H1 (cell line): Measurements from ENCODE around the gene TNFRSF13B. TPM values are rescaled to one million over a fixed set of nuclear protein-coding genes. Genes with fewer than 3 reads are reported as not detected.
A peak's percentile ranks its signal among the peaks of the same experiment; 100 is the strongest.

Source experiments
- CTCF ChIA-PET: fragments of 300-600 bp; sonication (Branson Sonifier 250); formaldehyde crosslinking; loops from one replicate; lab custom pipeline; 2021; ENCODE audit not compliant: partially characterized antibody; lab: Charles Lee
- POLR2A ChIA-PET: fragments of 300-600 bp; sonication (Branson Sonifier 250); formaldehyde crosslinking; loops from one replicate; lab custom pipeline; 2021; ENCODE audit warnings: inconsistent platforms; ENCODE audit not compliant: partially characterized antibody; lab: Charles Lee
- DNase-seq, 2 experiments: peaks; one replicate each; pipeline versions ENCODE4 v3.0.0 to v3.0.0-alpha.2; 2010 to 2022; ENCODE audit warnings: low spot score in 2 of 2, low read depth in 1 of 2, mixed read lengths in 1 of 2
- FAIRE-seq: peaks from 2 replicates; lab custom pipeline; 2011; peaks lifted over from hg19 to GRCh38; lab: Jason Lieb, UNC
- H2AFZ ChIP-seq: 2 replicates; pipeline ENCODE4 v1.8.1; 2012; ENCODE audit warnings: low read length, inconsistent platforms
- H2AK5ac ChIP-seq: 2 replicates; pipeline ENCODE4 v1.6.1; 2013; ENCODE audit warnings: low read depth, low read length
- H2BK120ac ChIP-seq: replicated peaks from 2 replicates; pipeline ENCODE3; 2013; ENCODE audit warnings: low read depth, low read length, inconsistent platforms
- H2BK12ac ChIP-seq: 2 replicates; pipeline ENCODE4 v1.6.1; 2013; ENCODE audit warnings: low read depth, low read length
- H2BK15ac ChIP-seq: 2 replicates; pipeline ENCODE4 v1.6.1; 2013; ENCODE audit warnings: low read length
- H2BK20ac ChIP-seq: 2 replicates; pipeline ENCODE4 v1.6.1; 2013; ENCODE audit warnings: low read length
- H2BK5ac ChIP-seq: 2 replicates; pipeline ENCODE4 v1.6.1; 2013; ENCODE audit warnings: low read depth, low read length
- H3K14ac ChIP-seq: 2 replicates; pipeline ENCODE4 v1.6.1; 2013; ENCODE audit warnings: inconsistent platforms; ENCODE audit not compliant: insufficient read length
- H3K18ac ChIP-seq: 2 replicates; pipeline ENCODE4 v1.6.1; 2013; ENCODE audit warnings: low read length; ENCODE audit errors: extremely low read depth
- H3K23ac ChIP-seq: 2 replicates; pipeline ENCODE4 v1.6.1; 2013; ENCODE audit warnings: inconsistent platforms; ENCODE audit not compliant: insufficient read length
- H3K23me2 ChIP-seq: 2 replicates; pipeline ENCODE4 v1.6.1; 2013; ENCODE audit warnings: low read depth, low read length
- H3K27ac ChIP-seq: 2 replicates; pipeline ENCODE4 v1.6.1; 2011; ENCODE audit warnings: low read depth, low read length, inconsistent platforms
- H3K27me3 ChIP-seq, 4 experiments: replicated peaks in 1 of 4; 1 replicate in 1 of 4; 2 replicates in 3 of 4; pipeline versions ENCODE4 v1.6.1 to v1.8.1; 2011 to 2013; ENCODE audit warnings: low read length in 3 of 4, mild to moderate bottlenecking in 3 of 4, inconsistent platforms in 2 of 4, mixed read lengths in 2 of 4, moderate library complexity in 1 of 4; ENCODE audit not compliant: control insufficient read depth in 3 of 4, insufficient read depth in 3 of 4; ENCODE audit errors: extremely low read depth in 1 of 4
- H3K36me3 ChIP-seq, 4 experiments: 2 replicates each; pipeline versions ENCODE4 v1.6.1 to v1.8.1; 2011 to 2013; ENCODE audit warnings: mild to moderate bottlenecking in 4 of 4, low read length in 3 of 4, moderate library complexity in 2 of 4, control low read depth in 1 of 4, inconsistent platforms in 1 of 4; ENCODE audit not compliant: insufficient read depth in 4 of 4, control insufficient read depth in 2 of 4
- H3K4ac ChIP-seq: replicated peaks from 2 replicates; pipeline ENCODE3; 2013; ENCODE audit warnings: low read length, low read depth, mixed read lengths, inconsistent platforms; ENCODE audit not compliant: insufficient read length
- H3K4me1 ChIP-seq, 4 experiments: replicated peaks in 1 of 4; 1 replicate in 1 of 4; 2 replicates in 3 of 4; pipeline versions ENCODE4 v1.6.1 to v1.8.1; 2011 to 2013; ENCODE audit warnings: low read length in 3 of 4, inconsistent platforms in 2 of 4, mixed read lengths in 1 of 4; ENCODE audit not compliant: insufficient read depth in 4 of 4, control insufficient read depth in 3 of 4
- H3K4me2 ChIP-seq, 2 experiments: 2 replicates each; pipeline versions ENCODE4 v1.6.1 to v1.8.1; 2011 to 2013; ENCODE audit warnings: low read depth in 2 of 2, low read length in 2 of 2, control low read depth in 1 of 2, inconsistent platforms in 1 of 2, mild to moderate bottlenecking in 1 of 2; ENCODE audit not compliant: insufficient read depth in 1 of 2
- H3K4me3 ChIP-seq, 4 experiments: fragments of 200-600, 300-600 bp in 1 of 4; sonication (generic), shearing (Covaris generic), sonication (Bioruptor Twin) in 1 of 4; 2 replicates each; pipeline versions ENCODE4 v1.5.1 to v1.8.1; 2011 to 2016; ENCODE audit warnings: low read length in 4 of 4, low read depth in 3 of 4, control low read depth in 2 of 4, inconsistent platforms in 2 of 4, mild to moderate bottlenecking in 2 of 4, mixed read lengths in 1 of 4, moderate library complexity in 1 of 4; ENCODE audit not compliant: insufficient read depth in 2 of 4; ENCODE audit errors: extremely low read depth in 1 of 4
- H3K56ac ChIP-seq: replicated peaks from 2 replicates; pipeline ENCODE3; 2013; ENCODE audit warnings: low read depth, mild to moderate bottlenecking, mixed read lengths, low read length, inconsistent platforms; ENCODE audit not compliant: insufficient read length
- H3K79me1 ChIP-seq: 2 replicates; pipeline ENCODE4 v1.6.1; 2013; ENCODE audit warnings: low read depth, low read length, control low read depth
- H3K79me2 ChIP-seq, 2 experiments: 2 replicates each; pipeline versions ENCODE4 v1.6.1 to v1.8.1; 2012 to 2013; ENCODE audit warnings: low read length in 2 of 2, mild to moderate bottlenecking in 2 of 2, inconsistent platforms in 1 of 2; ENCODE audit not compliant: insufficient read depth in 2 of 2, control insufficient read depth in 1 of 2
- H3K9ac ChIP-seq, 4 experiments: replicated peaks in 1 of 4; 1 replicate in 1 of 4; 2 replicates in 3 of 4; pipeline versions ENCODE4 v1.6.1 to v1.8.1; 2011 to 2013; ENCODE audit warnings: low read depth in 3 of 4, low read length in 3 of 4, control low read depth in 2 of 4, mild to moderate bottlenecking in 2 of 4, moderate library complexity in 2 of 4, inconsistent platforms in 1 of 4; ENCODE audit errors: extremely low read depth in 1 of 4
- H3K9me3 ChIP-seq, 2 experiments: 2 replicates each; pipeline versions ENCODE4 v1.6.1 to v1.8.1; 2012 to 2013; ENCODE audit warnings: mild to moderate bottlenecking in 2 of 2, moderate library complexity in 2 of 2, control low read depth in 1 of 2, inconsistent platforms in 1 of 2, low read depth in 1 of 2, low read length in 1 of 2, mixed read lengths in 1 of 2; ENCODE audit not compliant: insufficient read depth in 2 of 2
- H4K20me1 ChIP-seq, 2 experiments: replicated peaks in 1 of 2; 2 replicates each; pipeline versions ENCODE3 to v1.8.1; 2011 to 2013; ENCODE audit warnings: inconsistent platforms in 2 of 2, low read length in 2 of 2, mild to moderate bottlenecking in 1 of 2; ENCODE audit not compliant: insufficient read depth in 2 of 2, control insufficient read depth in 1 of 2
- H4K5ac ChIP-seq: 2 replicates; pipeline ENCODE4 v1.6.1; 2013; ENCODE audit warnings: low read length, low read depth, mixed read lengths, inconsistent platforms; ENCODE audit not compliant: insufficient read length
- H4K8ac ChIP-seq: 2 replicates; pipeline ENCODE4 v1.8.0; 2013; ENCODE audit warnings: mild to moderate bottlenecking, moderate library complexity, low read length, inconsistent platforms; ENCODE audit not compliant: insufficient read depth; ENCODE audit errors: extremely low read depth
- H4K91ac ChIP-seq: replicated peaks from 2 replicates; pipeline ENCODE3; 2013; ENCODE audit warnings: low read length, mixed read lengths, inconsistent platforms; ENCODE audit not compliant: insufficient read length
- ASH2L ChIP-seq: fragments of 200-600, 300-600 bp; sonication (generic); IDR thresholded peaks from one replicate; pipeline ENCODE4 v1.7.1; 2017; ENCODE audit warnings: low read length
- CBX5 ChIP-seq: fragments of 300-800, 300-1000 bp; sonication (generic); IDR thresholded peaks from 2 replicates; pipeline ENCODE4 v1.7.1; 2016; ENCODE audit warnings: antibody characterized with exemption, low read length, low read depth
- CEBPB ChIP-seq: IDR thresholded peaks from 2 replicates; pipeline ENCODE4 v1.6.1; 2012; ENCODE audit warnings: low read depth, low read length
- EP300 ChIP-seq, 2 experiments: IDR thresholded peaks; 1 replicate in 1 of 2; 2 replicates in 1 of 2; pipeline ENCODE4 v1.6.1; 2011 to 2012; ENCODE audit warnings: low read depth in 2 of 2, low read length in 2 of 2, mild to moderate bottlenecking in 2 of 2, borderline replicate concordance in 1 of 2, inconsistent platforms in 1 of 2, moderate library complexity in 1 of 2
- JUND ChIP-seq: IDR thresholded peaks from 2 replicates; pipeline ENCODE4 v1.6.1; 2011; ENCODE audit warnings: mild to moderate bottlenecking, improper control_type of control experiment, low read length
- POLR2A ChIP-seq, 2 experiments: IDR thresholded peaks; 1 replicate in 1 of 2; 2 replicates in 1 of 2; pipeline ENCODE4 v1.6.1; 2011; ENCODE audit warnings: low read depth in 2 of 2, low read length in 2 of 2, mild to moderate bottlenecking in 2 of 2; ENCODE audit errors: control extremely low read depth in 1 of 2
- SAP30 ChIP-seq: fragments of 300-600 bp; sonication (generic); IDR thresholded peaks from 2 replicates; pipeline ENCODE4 v1.7.1; 2012; ENCODE audit warnings: low read length, moderate library complexity, mild to moderate bottlenecking, inconsistent platforms; ENCODE audit not compliant: insufficient read depth, insufficient replicate concordance
- SP1 ChIP-seq: IDR thresholded peaks from 2 replicates; pipeline ENCODE4 v1.6.1; 2011; ENCODE audit warnings: low read depth, low read length
- SP4 ChIP-seq: IDR thresholded peaks from 2 replicates; pipeline ENCODE4 v1.6.1; 2012; ENCODE audit warnings: low read length, inconsistent platforms
- WGBS, 2 experiments: shearing (Covaris generic) in 1 of 2; methylation state at CpG; one replicate each; pipeline versions ENCODE4 v1.1.6 to v1.1.7; 2013 to 2015; ENCODE audit warnings: low lambda C conversion rate in 2 of 2, mixed read lengths in 2 of 2, inconsistent platforms in 1 of 2, low coverage in 1 of 2, missing lambda C conversion rate in 1 of 2; ENCODE audit not compliant: insufficient replicate concordance in 2 of 2, insufficient coverage in 1 of 2, insufficient read length in 1 of 2; ENCODE audit errors: extremely low coverage in 1 of 2, missing lambda C conversion rate in 1 of 2; 5-methylcytosine and 5-hydroxymethylcytosine counted together
- polyA plus RNA-seq, 7 experiments: library from polyadenylated mRNA; depleted of rRNA in 3 of 7; stranded (reverse) in 5 of 7; unstranded in 2 of 7; fragments of >200 nt in 5 of 7; fragments of 200-250 nt in 2 of 7; gene quantifications; 1 replicate in 5 of 7; 2 replicates in 1 of 7; 4 replicates in 1 of 7; pipeline versions ENCODE4 v1.2.1 to v1.2.3, GENCODE V29; 2011 to 2013; ENCODE audit warnings: missing spikeins in 2 of 7, mixed read lengths in 2 of 7
- total RNA-seq: library from RNA; stranded (reverse); fragmentation: NEBNext Ultra II Directional; extraction: Animal tissue kit (Norgen Biotek cat#: 25700); gene quantifications from 2 replicates; pipeline ENCODE4 v1.2.1, GENCODE V29; 2021

Gene TNFRSF13B
- total and polyA plus RNA-seq, 2 of the 8 experiments (the other 6 are each of a cell fraction or from before 2014, with no cell fraction given): not detected

DNA sequence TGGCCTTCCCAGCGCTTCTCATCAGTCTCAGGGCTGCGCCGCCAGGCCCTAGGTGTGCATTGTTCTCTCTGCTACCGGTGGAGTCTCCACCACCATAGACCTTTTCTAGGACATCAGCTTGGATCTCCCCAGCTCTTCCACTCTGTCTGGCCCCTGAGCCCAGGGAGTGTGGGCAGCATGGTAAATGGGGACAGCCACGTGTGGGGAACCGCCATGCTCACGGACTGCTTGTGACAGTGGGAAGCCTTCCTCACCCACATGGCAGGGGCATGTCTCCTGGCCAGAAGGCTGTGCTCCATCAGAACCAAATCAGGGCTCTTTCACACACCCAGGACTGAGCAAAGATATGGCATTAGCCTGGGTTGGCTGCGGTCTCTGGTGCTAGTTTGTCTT is 51.3 kb downstream of the TNFRSF13B start:
- Histone ChIP-seq H4K8ac (peak overlapping the region; percentile 21; the same call in 1 of the 2 replicates), H4K91ac (no peak overlapping the region), H4K20me1 (no peaks in the 10 kb centered on the region), H3K23ac (no peak overlapping the region), H2BK20ac (no peak overlapping the region), H3K56ac (no peak overlapping the region), H3K4me1 (peaks cover 0 to 4% (median 0%) of the 10 kb centered on the region in 4 experiments; a peak in 1 of 7 replicates), H3K23me2 (no peaks in the 10 kb centered on the region), H3K4me3 (no peak overlapping the region), H2BK12ac (no peak overlapping the region), H2BK5ac (no peak overlapping the region), H3K9me3 (no peaks in the 10 kb centered on the region), H3K4me2 (no peak overlapping the region), H3K18ac (no peak overlapping the region), H4K5ac (no peak overlapping the region), H3K27ac (no peak overlapping the region), H3K27me3 (no peaks in the 10 kb centered on the region), H3K14ac (no peak overlapping the region), H3K9ac (no peak overlapping the region; a peak in 1 of 7 replicates), H2BK120ac (no peak overlapping the region), H3K79me2 (no peaks in the 10 kb centered on the region), H2AK5ac (0 out of 2 replicates have a peak overlapping the region, but pooled peaks have one; percentile 65), H3K36me3 (no peaks in the 10 kb centered on the region), H2BK15ac (peak overlapping the region; percentile 88; the same call in 1 of the 2 replicates), H3K4ac (no peak overlapping the region), H2AFZ (peak overlapping the region; percentile 34; the same call in 1 of the 2 replicates), H3K79me1 (no peaks in the 10 kb centered on the region)
- FAIRE-seq (no peak), DNase-seq (no peak)
- 91% methylated on average over 8 of the region's 8 CpGs; no CpG with 5 or more reads in 1 of the 2 experiments for WGBS, 2 experiments
- ChIA-PET CTCF (interaction anchor here (0.8 to 4.1 kb wide), 8 partner anchors 9 to 92 kb away, joined by 3 to 19 read pairs (median 4); no protein-coding TSS in a partner anchor), POLR2A (interaction anchor here (1.0 kb wide), 1 partner anchor 117 kb away, joined by 3 read pairs; no protein-coding TSS in a partner anchor)
- no peak for TF ChIP-seq SP1
- TF ChIP-seq JUND: no peak
- no peak for TF ChIP-seq CBX5
- no peak for TF ChIP-seq POLR2A (IDR thresholded peaks at IDR 0.05; ENCODE audit: control extremely low read depth in 1 of 2, low read depth in 2 of 2, low read length in 2 of 2)
- TF ChIP-seq EP300 (IDR thresholded peaks at IDR 0.05; ENCODE audit: borderline replicate concordance in 1 of 2, low read depth in 2 of 2, low read length in 2 of 2): no peak
- TF ChIP-seq ASH2L: no peak
- TF ChIP-seq SAP30: no peak
- no peak for TF ChIP-seq CEBPB
- no peak for TF ChIP-seq SP4
